HEK293 (cell line): Measurements from ENCODE around the gene CACNA2D3.
A peak's percentile ranks its signal among the peaks of the same experiment; 100 is the strongest.

Experiments
- EGR2 ChIP-seq: fragments of 450-650 bp; formaldehyde crosslinking; IDR thresholded peaks from 2 replicates; pipeline ENCODE4 v1.5.1; 2016; ENCODE audit warnings: low read depth, missing biosample characterization, missing genetic modification characterization
- HOXA7 ChIP-seq: sonication (generic); formaldehyde crosslinking; IDR thresholded peaks from 2 replicates; pipeline ENCODE4 v1.8.1; 2022; ENCODE audit warnings: missing genetic modification reagents, borderline replicate concordance
- RBAK ChIP-seq: fragments of 450-650 bp; formaldehyde crosslinking; IDR thresholded peaks from 2 replicates; pipeline ENCODE4 v1.5.1; 2016; ENCODE audit warnings: missing biosample characterization, missing genetic modification characterization
- WT1 ChIP-seq: fragments of 450-650 bp; formaldehyde crosslinking; IDR thresholded peaks from 2 replicates; pipeline ENCODE4 v1.5.1; 2016; ENCODE audit warnings: missing biosample characterization, missing genetic modification characterization
- ZBTB17 ChIP-seq: fragments of 450-650 bp; formaldehyde crosslinking; IDR thresholded peaks from 2 replicates; pipeline ENCODE4 v1.5.1; 2016; ENCODE audit warnings: missing biosample characterization, missing genetic modification characterization
- ZBTB8A ChIP-seq: fragments of 450-650 bp; formaldehyde crosslinking; IDR thresholded peaks from 2 replicates; pipeline ENCODE4 v1.5.1; 2016; ENCODE audit warnings: missing biosample characterization, missing genetic modification characterization
- ZEB2 ChIP-seq: fragments of 450-650 bp; formaldehyde crosslinking; IDR thresholded peaks from 2 replicates; pipeline ENCODE4 v1.5.1; 2016; ENCODE audit warnings: missing biosample characterization, missing genetic modification characterization
- ZFP69B ChIP-seq: fragments of 450-650 bp; formaldehyde crosslinking; IDR thresholded peaks from 2 replicates; pipeline ENCODE4 v1.5.1; 2016; ENCODE audit warnings: missing biosample characterization, missing genetic modification characterization
- ZNF114 ChIP-seq: fragments of 450-650 bp; formaldehyde crosslinking; IDR thresholded peaks from 2 replicates; pipeline ENCODE4 v1.5.0; 2017; ENCODE audit warnings: missing biosample characterization, missing genetic modification characterization
- ZNF211 ChIP-seq: fragments of 450-650 bp; formaldehyde crosslinking; IDR thresholded peaks from 2 replicates; pipeline ENCODE4 v1.5.1; 2016; ENCODE audit warnings: low read depth, missing biosample characterization, missing genetic modification characterization
- ZNF23 ChIP-seq: fragments of 450-650 bp; formaldehyde crosslinking; IDR thresholded peaks from 2 replicates; pipeline ENCODE4 v1.5.1; 2016; ENCODE audit warnings: missing biosample characterization, missing genetic modification characterization, borderline replicate concordance
- ZNF335 ChIP-seq: fragments of 450-650 bp; formaldehyde crosslinking; conservative IDR thresholded peaks from 2 replicates; pipeline ENCODE4 v1.5.1; 2016; ENCODE audit warnings: missing biosample characterization, missing genetic modification characterization
- ZNF354C ChIP-seq: fragments of 450-650 bp; formaldehyde crosslinking; IDR thresholded peaks from 2 replicates; pipeline ENCODE4 v1.5.1; 2016; ENCODE audit warnings: missing biosample characterization, missing genetic modification characterization, low read depth, borderline replicate concordance
- ZNF416 ChIP-seq: fragments of 450-650 bp; formaldehyde crosslinking; IDR thresholded peaks from 2 replicates; pipeline ENCODE4 v1.5.1; 2016; ENCODE audit warnings: missing biosample characterization, missing genetic modification characterization
- ZNF623 ChIP-seq: fragments of 450-650 bp; formaldehyde crosslinking; IDR thresholded peaks from 2 replicates; pipeline ENCODE4 v1.5.1; 2016; ENCODE audit warnings: missing biosample characterization, missing genetic modification characterization
- ZNF626 ChIP-seq: fragments of 450-650 bp; sonication (Bioruptor Pico); formaldehyde crosslinking; IDR thresholded peaks from 2 replicates; pipeline ENCODE4 v1.5.1; 2018; ENCODE audit warnings: missing biosample characterization, missing genetic modification characterization, inconsistent platforms
- ZNF629 ChIP-seq: fragments of 450-650 bp; formaldehyde crosslinking; IDR thresholded peaks from 2 replicates; pipeline ENCODE4 v1.5.1; 2017; ENCODE audit warnings: missing biosample characterization, missing genetic modification characterization
- ZNF677 ChIP-seq: fragments of 450-650 bp; IDR thresholded peaks from 2 replicates; pipeline ENCODE4 v1.5.0; 2018; ENCODE audit warnings: missing biosample characterization, mild to moderate bottlenecking, missing genetic modification characterization, moderate library complexity
- ZNF776 ChIP-seq: fragments of 450-650 bp; formaldehyde crosslinking; IDR thresholded peaks from 2 replicates; pipeline ENCODE4 v1.5.0; 2017; ENCODE audit warnings: missing biosample characterization, missing genetic modification characterization, borderline replicate concordance
- ZNF785 ChIP-seq: fragments of 450-650 bp; formaldehyde crosslinking; IDR thresholded peaks from 2 replicates; pipeline ENCODE4 v1.5.1; 2016; ENCODE audit warnings: missing biosample characterization, missing genetic modification characterization
- ZNF843 ChIP-seq: fragments of 450-650 bp; formaldehyde crosslinking; IDR thresholded peaks from 2 replicates; pipeline ENCODE4 v1.5.1; 2016; ENCODE audit warnings: missing biosample characterization, missing genetic modification characterization
- ZSCAN18 ChIP-seq: fragments of 450-650 bp; formaldehyde crosslinking; IDR thresholded peaks from 2 replicates; pipeline ENCODE4 v1.5.1; 2016; ENCODE audit warnings: missing biosample characterization, missing genetic modification characterization
- ZSCAN5A ChIP-seq: fragments of 450-650 bp; formaldehyde crosslinking; IDR thresholded peaks from 2 replicates; pipeline ENCODE4 v1.5.1; 2016; ENCODE audit warnings: missing biosample characterization, missing genetic modification characterization
- ZXDB ChIP-seq: fragments of 450-650 bp; formaldehyde crosslinking; IDR thresholded peaks from 2 replicates; pipeline ENCODE4 v1.5.1; 2016; ENCODE audit warnings: missing biosample characterization, missing genetic modification characterization
- TF ChIP-seq, protein P1 (sequence below): fragments of 450-650 bp; formaldehyde crosslinking; IDR thresholded peaks from 2 replicates; pipeline ENCODE4 v1.5.1; 2016; ENCODE audit warnings: missing biosample characterization, missing genetic modification characterization, borderline replicate concordance
- TF ChIP-seq, protein P2 (sequence below): fragments of 450-650 bp; formaldehyde crosslinking; IDR thresholded peaks from 2 replicates; pipeline ENCODE4 v1.5.1; 2016; ENCODE audit warnings: missing biosample characterization, missing genetic modification characterization
- TF ChIP-seq, protein P3 (sequence below): fragments of 450-650 bp; formaldehyde crosslinking; IDR thresholded peaks from 2 replicates; pipeline ENCODE4 v1.5.1; 2016; ENCODE audit warnings: missing biosample characterization, missing genetic modification characterization
- TF ChIP-seq, protein P4 (sequence below): fragments of 450-650 bp; formaldehyde crosslinking; IDR thresholded peaks from 2 replicates; pipeline ENCODE4 v1.5.1; 2016; ENCODE audit warnings: missing biosample characterization, missing genetic modification characterization

Gene CACNA2D3

DNA sequence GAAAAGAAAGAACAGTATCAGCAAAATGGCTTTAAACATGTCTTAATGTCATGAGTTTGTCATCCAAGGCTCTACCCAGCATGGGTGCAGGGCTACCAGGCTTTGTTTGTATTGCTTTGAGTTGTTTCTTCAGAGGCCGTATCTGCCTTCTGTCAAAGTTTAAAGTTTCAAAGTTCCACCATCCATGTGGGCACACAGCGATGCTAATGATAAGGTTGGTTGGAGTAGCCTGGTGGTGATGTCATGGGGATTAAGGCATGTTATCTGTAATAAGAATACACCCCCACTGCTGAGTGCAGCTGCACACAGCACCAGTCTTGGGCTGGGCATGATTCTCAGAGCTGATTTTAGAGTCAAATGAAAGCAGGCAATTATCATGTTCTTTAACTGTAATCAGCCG is 877.5 kb downstream of the CACNA2D3 start (continued):
- TF ChIP-seq ZBTB17 (peak; percentile 37; the same call in 1 of the 2 replicates), ZNF629 (tag by site-specific recombination) (peak; percentile 88), EGR2 (peak; percentile 36; the same call in 1 of the 2 replicates), ZNF211 (tag by site-specific recombination) (no peak), ZNF354C (tag by site-specific recombination) (no peak), ZBTB8A (tag by site-specific recombination) (peak; percentile 56), ZNF843 (tag by site-specific recombination) (peak; percentile 57; the same call in 1 of the 2 replicates), ZNF776 (tag by site-specific recombination) (no peak), WT1 (tag by site-specific recombination) (no peak), ZXDB (tag by site-specific recombination) (peak; percentile 62; the same call in 1 of the 2 replicates), ZNF785 (no peak), ZNF416 (no peak), ZSCAN18 (tag by site-specific recombination) (no peak), ZNF23 (tag by site-specific recombination) (no peak), RBAK (tag by site-specific recombination) (no peak), ZNF335 (tag by site-specific recombination) (0 out of 2 replicates have a peak, but pooled peaks have one; percentile 19), ZNF677 (tag by site-specific recombination) (no peak), ZSCAN5A (tag by site-specific recombination) (no peak), ZNF114 (tag by site-specific recombination) (no peak), ZFP69B (tag by site-specific recombination) (no peak), HOXA7 (CRISPR knock-in tag) (no peak), ZNF626 (tag by site-specific recombination) (no peak), ZNF623 (tag by site-specific recombination) (no peak), ZEB2 (tag by site-specific recombination) (peak; percentile 84)
- TF ChIP-seq, protein P1, sequence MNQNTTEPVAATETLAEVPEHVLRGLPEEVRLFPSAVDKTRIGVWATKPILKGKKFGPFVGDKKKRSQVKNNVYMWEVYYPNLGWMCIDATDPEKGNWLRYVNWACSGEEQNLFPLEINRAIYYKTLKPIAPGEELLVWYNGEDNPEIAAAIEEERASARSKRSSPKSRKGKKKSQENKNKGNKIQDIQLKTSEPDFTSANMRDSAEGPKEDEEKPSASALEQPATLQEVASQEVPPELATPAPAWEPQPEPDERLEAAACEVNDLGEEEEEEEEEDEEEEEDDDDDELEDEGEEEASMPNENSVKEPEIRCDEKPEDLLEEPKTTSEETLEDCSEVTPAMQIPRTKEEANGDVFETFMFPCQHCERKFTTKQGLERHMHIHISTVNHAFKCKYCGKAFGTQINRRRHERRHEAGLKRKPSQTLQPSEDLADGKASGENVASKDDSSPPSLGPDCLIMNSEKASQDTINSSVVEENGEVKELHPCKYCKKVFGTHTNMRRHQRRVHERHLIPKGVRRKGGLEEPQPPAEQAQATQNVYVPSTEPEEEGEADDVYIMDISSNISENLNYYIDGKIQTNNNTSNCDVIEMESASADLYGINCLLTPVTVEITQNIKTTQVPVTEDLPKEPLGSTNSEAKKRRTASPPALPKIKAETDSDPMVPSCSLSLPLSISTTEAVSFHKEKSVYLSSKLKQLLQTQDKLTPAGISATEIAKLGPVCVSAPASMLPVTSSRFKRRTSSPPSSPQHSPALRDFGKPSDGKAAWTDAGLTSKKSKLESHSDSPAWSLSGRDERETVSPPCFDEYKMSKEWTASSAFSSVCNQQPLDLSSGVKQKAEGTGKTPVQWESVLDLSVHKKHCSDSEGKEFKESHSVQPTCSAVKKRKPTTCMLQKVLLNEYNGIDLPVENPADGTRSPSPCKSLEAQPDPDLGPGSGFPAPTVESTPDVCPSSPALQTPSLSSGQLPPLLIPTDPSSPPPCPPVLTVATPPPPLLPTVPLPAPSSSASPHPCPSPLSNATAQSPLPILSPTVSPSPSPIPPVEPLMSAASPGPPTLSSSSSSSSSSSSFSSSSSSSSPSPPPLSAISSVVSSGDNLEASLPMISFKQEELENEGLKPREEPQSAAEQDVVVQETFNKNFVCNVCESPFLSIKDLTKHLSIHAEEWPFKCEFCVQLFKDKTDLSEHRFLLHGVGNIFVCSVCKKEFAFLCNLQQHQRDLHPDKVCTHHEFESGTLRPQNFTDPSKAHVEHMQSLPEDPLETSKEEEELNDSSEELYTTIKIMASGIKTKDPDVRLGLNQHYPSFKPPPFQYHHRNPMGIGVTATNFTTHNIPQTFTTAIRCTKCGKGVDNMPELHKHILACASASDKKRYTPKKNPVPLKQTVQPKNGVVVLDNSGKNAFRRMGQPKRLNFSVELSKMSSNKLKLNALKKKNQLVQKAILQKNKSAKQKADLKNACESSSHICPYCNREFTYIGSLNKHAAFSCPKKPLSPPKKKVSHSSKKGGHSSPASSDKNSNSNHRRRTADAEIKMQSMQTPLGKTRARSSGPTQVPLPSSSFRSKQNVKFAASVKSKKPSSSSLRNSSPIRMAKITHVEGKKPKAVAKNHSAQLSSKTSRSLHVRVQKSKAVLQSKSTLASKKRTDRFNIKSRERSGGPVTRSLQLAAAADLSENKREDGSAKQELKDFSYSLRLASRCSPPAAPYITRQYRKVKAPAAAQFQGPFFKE (tag by site-specific recombination): no peak
- TF ChIP-seq, protein P2, sequence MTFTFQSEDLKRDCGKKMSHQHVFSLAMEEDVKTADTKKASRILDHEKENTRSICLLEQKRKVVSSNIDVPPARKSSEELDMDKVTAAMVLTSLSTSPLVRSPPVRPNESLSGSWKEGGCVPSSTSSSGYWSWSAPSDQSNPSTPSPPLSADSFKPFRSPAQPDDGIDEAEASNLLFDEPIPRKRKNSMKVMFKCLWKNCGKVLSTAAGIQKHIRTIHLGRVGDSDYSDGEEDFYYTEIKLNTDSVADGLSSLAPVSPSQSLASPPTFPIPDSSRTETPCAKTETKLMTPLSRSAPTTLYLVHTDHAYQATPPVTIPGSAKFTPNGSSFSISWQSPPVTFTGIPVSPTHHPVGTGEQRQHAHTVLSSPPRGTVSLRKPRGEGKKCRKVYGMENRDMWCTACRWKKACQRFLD (tag by site-specific recombination): no peak
- TF ChIP-seq, protein P3, sequence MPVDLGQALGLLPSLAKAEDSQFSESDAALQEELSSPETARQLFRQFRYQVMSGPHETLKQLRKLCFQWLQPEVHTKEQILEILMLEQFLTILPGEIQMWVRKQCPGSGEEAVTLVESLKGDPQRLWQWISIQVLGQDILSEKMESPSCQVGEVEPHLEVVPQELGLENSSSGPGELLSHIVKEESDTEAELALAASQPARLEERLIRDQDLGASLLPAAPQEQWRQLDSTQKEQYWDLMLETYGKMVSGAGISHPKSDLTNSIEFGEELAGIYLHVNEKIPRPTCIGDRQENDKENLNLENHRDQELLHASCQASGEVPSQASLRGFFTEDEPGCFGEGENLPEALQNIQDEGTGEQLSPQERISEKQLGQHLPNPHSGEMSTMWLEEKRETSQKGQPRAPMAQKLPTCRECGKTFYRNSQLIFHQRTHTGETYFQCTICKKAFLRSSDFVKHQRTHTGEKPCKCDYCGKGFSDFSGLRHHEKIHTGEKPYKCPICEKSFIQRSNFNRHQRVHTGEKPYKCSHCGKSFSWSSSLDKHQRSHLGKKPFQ: no peak
- TF ChIP-seq, protein P4, sequence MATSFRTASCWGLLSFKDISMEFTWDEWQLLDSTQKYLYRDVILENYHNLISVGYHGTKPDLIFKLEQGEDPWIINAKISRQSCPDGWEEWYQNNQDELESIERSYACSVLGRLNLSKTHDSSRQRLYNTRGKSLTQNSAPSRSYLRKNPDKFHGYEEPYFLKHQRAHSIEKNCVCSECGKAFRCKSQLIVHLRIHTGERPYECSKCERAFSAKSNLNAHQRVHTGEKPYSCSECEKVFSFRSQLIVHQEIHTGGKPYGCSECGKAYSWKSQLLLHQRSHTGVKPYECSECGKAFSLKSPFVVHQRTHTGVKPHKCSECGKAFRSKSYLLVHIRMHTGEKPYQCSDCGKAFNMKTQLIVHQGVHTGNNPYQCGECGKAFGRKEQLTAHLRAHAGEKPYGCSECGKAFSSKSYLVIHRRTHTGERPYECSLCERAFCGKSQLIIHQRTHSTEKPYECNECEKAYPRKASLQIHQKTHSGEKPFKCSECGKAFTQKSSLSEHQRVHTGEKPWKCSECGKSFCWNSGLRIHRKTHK (tag by site-specific recombination): no peak
